K562 (cell line): ENCODE results near the gene TSHZ1. TPM values are rescaled to one million over a fixed set of nuclear protein-coding genes. Genes with fewer than 3 reads are reported as not detected.

ENCODE experiments used
- CEBPZ ChIP-seq: fragments of 150-350 bp; IDR thresholded peaks from 2 replicates; pipeline ENCODE4 v1.6.1; 2014; ENCODE audit warnings: low read depth, mild to moderate bottlenecking, low read length, borderline replicate concordance
- FOXP1 ChIP-seq: sonication (generic); formaldehyde crosslinking; IDR thresholded peaks from 2 replicates; pipeline ENCODE4 v1.8.0; 2022; ENCODE audit warnings: mild to moderate bottlenecking, missing genetic modification reagents
- KDM1A ChIP-seq, 2 experiments: fragments of 450-650 bp; IDR thresholded peaks; 2 replicates each; pipeline ENCODE4 v1.6.1; 2016; ENCODE audit warnings: mild to moderate bottlenecking in 2 of 2
- MYNN ChIP-seq, 2 experiments: sonication (generic); formaldehyde crosslinking in 1 of 2; IDR thresholded peaks; 2 replicates each; pipeline versions ENCODE4 v1.5.0 to v1.6.1; 2016 to 2020; ENCODE audit warnings: antibody characterized with exemption in 1 of 2, missing genetic modification reagents in 1 of 2
- SREBF2 ChIP-seq: sonication (generic); formaldehyde crosslinking; IDR thresholded peaks from 2 replicates; pipeline ENCODE4 v1.4.0; 2020; ENCODE audit warnings: mild to moderate bottlenecking, missing genetic modification reagents
- TRIM28 ChIP-seq: fragments of 450-650 bp; IDR thresholded peaks from 2 replicates; pipeline ENCODE4 v1.6.1; 2017
- UBTF ChIP-seq, 2 experiments: IDR thresholded peaks; 2 replicates each; pipeline ENCODE4 v1.6.1; 2012; ENCODE audit warnings: improper control_type of control experiment in 2 of 2, low read depth in 2 of 2, low read length in 2 of 2, borderline replicate concordance in 1 of 2
- ZNF280B ChIP-seq: fragments of 250-450 bp; sonication (Bioruptor Pico); IDR thresholded peaks from 2 replicates; pipeline ENCODE4 v1.5.1; 2021; ENCODE audit warnings: mild to moderate bottlenecking
- polyA plus RNA-seq, 8 experiments: library from polyadenylated mRNA; depleted of rRNA in 4 of 8; stranded (reverse) in 5 of 8; unstranded in 3 of 8; fragments of >200 nt; fragmentation: Nextera tagmentation in 2 of 8; fragmentation: Illumina TruSeq in 1 of 8; extraction: Ambion mirVana in 2 of 8; extraction: Trizol in 1 of 8; gene quantifications; 2 replicates each; pipeline versions ENCODE4 v1.2.1 to v1.2.3, GENCODE V29; 2011 to 2014; ENCODE audit warnings: inconsistent platforms in 1 of 8, missing spikeins in 1 of 8
- total RNA-seq, 7 experiments: library from RNA; depleted of rRNA in 6 of 7; stranded (reverse); fragments of >200 nt in 6 of 7; fragmentation: Illumina TruSeq in 2 of 7; extraction: Trizol in 2 of 7; gene quantifications; 2 replicates each; pipeline versions ENCODE4 v1.2.1 to v1.2.3, GENCODE V29; 2011 to 2021; ENCODE audit warnings: low replicate concordance in 1 of 7

TSHZ1 gene
- total and polyA plus RNA-seq, 9 of the 15 experiments (the other 6 are each of a cell fraction or from before 2014, with no cell fraction given) = 1.1 to 7.2 (median 2.7) TPM

GRCh38 chr18:75170916-75171315 is 39.7 kb upstream of the TSHZ1 start (continued):
- TF ChIP-seq UBTF (IDR thresholded peaks at IDR 0.05; ENCODE audit: borderline replicate concordance in 1 of 2, low read depth in 2 of 2, low read length in 2 of 2) = no peak
- no peak for TF ChIP-seq ZNF280B
- no peak for TF ChIP-seq TRIM28
- no peak for TF ChIP-seq MYNN (IDR thresholded peaks at IDR 0.05)
- no peak for TF ChIP-seq MYNN (CRISPR knock-in tag; IDR thresholded peaks at IDR 0.05)
- no peak for TF ChIP-seq FOXP1 (CRISPR knock-in tag)
- no peak for TF ChIP-seq CEBPZ
- no peak for TF ChIP-seq SREBF2 (CRISPR knock-in tag)
- TF ChIP-seq KDM1A (IDR thresholded peaks at IDR 0.05) = no peak
